Naive thymus-derived CD4-positive, alpha-beta T cell (primary cell): ENCODE data around the gene FBXO22. TPM values are rescaled to one million over a fixed set of nuclear protein-coding genes. Genes with fewer than 3 reads are reported as not detected.
A peak's percentile ranks its signal among the peaks of the same experiment; 100 is the strongest.

ENCODE experiments used
- ATAC-seq: fragments of 150-1000 bp; cut with Tn5 transposase; 2 replicates; pipeline ENCODE4 v1.10.0; 2021; ENCODE audit warnings: mild to moderate bottlenecking, moderate library complexity
- CTCF ChIA-PET: fragments of 350-600 bp; sonication (Branson Sonifier 250); formaldehyde crosslinking; loops from one replicate; lab custom pipeline; 2021; ENCODE audit warnings: antibody characterized with exemption; lab: Charles Lee
- POLR2A ChIA-PET: fragments of 350-600 bp; sonication (Branson Sonifier 250); formaldehyde crosslinking; loops from one replicate; lab custom pipeline; 2021; ENCODE audit warnings: antibody characterized with exemption, inconsistent platforms; lab: Charles Lee
- DNase-seq, 9 donors: peaks; one replicate each; pipeline versions ENCODE4 v3.0.0 to v3.0.0-alpha.2; 2020 to 2022; ENCODE audit warnings: mixed read lengths in 1 of 9
- H3K27ac ChIP-seq: one replicate; pipeline ENCODE4 v1.7.0; 2013; ENCODE audit warnings: mild to moderate bottlenecking, low read depth, low read length, moderate library complexity
- H3K27me3 ChIP-seq, 2 donors: one replicate each; pipeline ENCODE4 v1.7.0; 2013; ENCODE audit warnings: low read length in 2 of 2, mild to moderate bottlenecking in 2 of 2, moderate library complexity in 2 of 2; ENCODE audit not compliant: control insufficient read depth in 2 of 2, insufficient read depth in 2 of 2
- H3K36me3 ChIP-seq, 3 experiments: 1 replicate in 2 of 3; 2 replicates in 1 of 3; pipeline ENCODE4 v1.7.0; 2013; ENCODE audit warnings: low read length in 3 of 3, mild to moderate bottlenecking in 3 of 3, moderate library complexity in 1 of 3; ENCODE audit not compliant: insufficient read depth in 3 of 3, control insufficient read depth in 2 of 3
- H3K4me1 ChIP-seq, 2 donors: one replicate each; pipeline ENCODE4 v1.7.0; 2013; ENCODE audit warnings: low read length in 2 of 2, mild to moderate bottlenecking in 2 of 2, moderate library complexity in 1 of 2; ENCODE audit not compliant: control insufficient read depth in 2 of 2, insufficient read depth in 2 of 2
- H3K4me3 ChIP-seq: 2 replicates; pipeline ENCODE4 v1.7.0; 2013; ENCODE audit warnings: mild to moderate bottlenecking, low read length
- H3K9me3 ChIP-seq, 3 experiments: 1 replicate in 2 of 3; 2 replicates in 1 of 3; pipeline ENCODE4 v1.7.0; 2013; ENCODE audit warnings: low read length in 3 of 3; ENCODE audit not compliant: control insufficient read depth in 2 of 3
- H3K27ac Mint-ChIP-seq, 9 donors: one replicate each; pipeline ENCODE4 v1.8.0; 2020 to 2022; ENCODE audit warnings: mixed read lengths in 9 of 9, mild to moderate bottlenecking in 8 of 9, moderate library complexity in 5 of 9, inconsistent platforms in 2 of 9
- H3K27me3 Mint-ChIP-seq, 5 donors: one replicate each; pipeline ENCODE4 v1.8.0; 2021 to 2022; ENCODE audit warnings: mixed read lengths in 5 of 5, mild to moderate bottlenecking in 1 of 5
- H3K36me3 Mint-ChIP-seq, 5 donors: one replicate each; pipeline ENCODE4 v1.8.0; 2020 to 2022; ENCODE audit warnings: mixed read lengths in 5 of 5, mild to moderate bottlenecking in 3 of 5, inconsistent platforms in 1 of 5
- H3K4me1 Mint-ChIP-seq, 7 donors: one replicate each; pipeline ENCODE4 v1.8.0; 2020 to 2022; ENCODE audit warnings: mixed read lengths in 7 of 7, mild to moderate bottlenecking in 3 of 7, inconsistent platforms in 1 of 7
- H3K4me3 Mint-ChIP-seq, 10 donors: one replicate each; pipeline ENCODE4 v1.8.0; 2020 to 2022; ENCODE audit warnings: mild to moderate bottlenecking in 10 of 10, mixed read lengths in 10 of 10, moderate library complexity in 6 of 10, inconsistent platforms in 2 of 10
- H3K9me3 Mint-ChIP-seq, 11 donors: one replicate each; pipeline ENCODE4 v1.8.0; 2020 to 2022; ENCODE audit warnings: mixed read lengths in 11 of 11, mild to moderate bottlenecking in 4 of 11, inconsistent platforms in 1 of 11, moderate library complexity in 1 of 11
- intact Hi-C, 2 donors: fragments of 100-400 bp; cut with micrococcal nuclease; formaldehyde crosslinking; loops; one replicate each; pipeline ENCODE4 v1.15.1; 2023
- polyA plus RNA-seq, 2 donors: library from polyadenylated mRNA; unstranded; fragments of 300-500 nt; fragmentation: Illumina TruSeq; gene quantifications; one replicate each; pipeline ENCODE4 v1.2.3, GENCODE V29; 2021
- total RNA-seq, 6 experiments: library from RNA in 5 of 6; stranded (reverse) in 5 of 6; gene quantifications; 1 replicate in 5 of 6; 2 replicates in 1 of 6; pipeline ENCODE4 v1.2.3 and lab custom pipeline; 2021 to 2026

Gene FBXO22
- total and polyA plus RNA-seq, 7 experiments from 2014 or later: 9.7 to 34.5 (median 15.3) TPM

DNA sequence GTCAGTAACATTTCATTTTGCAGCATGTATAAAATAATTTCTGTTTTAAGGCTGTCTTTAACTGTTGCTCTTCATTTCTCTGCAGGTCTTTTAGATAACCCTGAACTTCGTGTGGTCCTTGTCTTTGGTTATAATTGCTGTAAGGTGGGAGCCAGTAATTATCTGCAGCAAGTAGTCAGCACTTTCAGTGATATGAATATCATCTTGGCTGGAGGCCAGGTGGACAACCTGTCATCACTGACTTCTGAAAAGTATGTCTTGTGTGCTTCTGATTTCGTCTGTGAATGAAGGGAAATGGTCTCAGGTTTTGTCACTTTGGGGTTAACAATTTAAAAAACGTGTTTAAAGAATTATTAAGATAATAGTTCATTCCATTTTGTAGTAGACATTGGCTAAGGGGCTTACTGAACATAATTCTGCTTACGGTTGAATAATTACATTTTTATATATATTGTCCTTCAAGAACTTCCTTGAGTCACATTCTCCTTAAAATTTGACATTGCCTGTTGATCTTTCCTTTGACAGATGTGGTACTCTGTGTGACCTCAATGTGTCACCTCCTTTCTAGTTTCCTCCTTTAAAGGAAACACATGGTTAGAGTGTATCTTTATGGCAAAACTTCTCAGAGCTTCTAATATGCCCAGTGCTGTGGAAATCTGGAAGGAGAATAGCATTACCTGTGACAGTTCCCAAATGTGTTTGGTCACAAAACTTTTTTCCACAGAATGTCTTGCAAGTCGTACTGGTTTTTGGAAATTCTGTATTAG lies 26.3 kb downstream of the FBXO22 start:
- no peaks in the 10 kb centered on the region for H3K27me3 ChIP-seq
- Mint-ChIP-seq H3K27ac (peak overlapping the region in 1 of 9 donors; percentile 34), H3K36me3 (peaks cover 16 to 61% (median 48%) of the 10 kb centered on the region in 5 donors), H3K9me3 (no peaks in the 10 kb centered on the region), H3K4me1 (peaks cover 12 to 36% (median 31%) of the 10 kb centered on the region in 7 donors), H3K27me3 (no peaks in the 10 kb centered on the region), H3K4me3 (no peak overlapping the region)
- H3K4me3 ChIP-seq: no peak overlapping the region
- H3K36me3 ChIP-seq: peaks cover 0 to 55% (median 0%) of the 10 kb centered on the region in 3 experiments
- H3K27ac ChIP-seq: no peak overlapping the region
- no peaks in the 10 kb centered on the region for H3K9me3 ChIP-seq
- no peak for DNase-seq
- H3K4me1 ChIP-seq: peaks cover 0 to 3% of the 10 kb centered on the region in 2 donors
- ChIA-PET CTCF (no interaction called here), POLR2A (no interaction called here)
- intact Hi-C loops: loop anchor here in 1 of 2 donors (10.0 kb wide), 1 partner anchor 195 kb away; no protein-coding TSS in a partner anchor
- no peak for ATAC-seq

DNA sequence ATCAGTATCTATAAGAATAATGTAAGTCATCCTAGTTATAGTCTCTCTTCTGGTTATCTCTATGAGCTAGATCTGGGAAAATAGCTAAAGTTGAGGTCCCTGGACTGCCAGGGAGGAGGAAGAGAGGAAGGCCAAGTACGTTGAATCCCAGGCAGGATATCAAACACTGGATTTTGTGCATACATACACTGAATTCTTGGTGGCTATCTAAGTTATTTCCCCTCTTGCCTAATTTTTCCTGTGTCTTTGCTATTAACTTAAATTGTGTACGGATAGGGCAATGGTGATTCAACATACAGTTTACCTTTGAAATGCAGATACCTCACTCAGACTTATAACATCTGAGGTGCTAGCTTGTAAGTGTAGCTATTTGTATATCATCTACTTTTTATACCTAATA lies 27.2 kb downstream of the FBXO22 start:
- H3K27ac Mint-ChIP-seq: no peak overlapping the region

DNA sequence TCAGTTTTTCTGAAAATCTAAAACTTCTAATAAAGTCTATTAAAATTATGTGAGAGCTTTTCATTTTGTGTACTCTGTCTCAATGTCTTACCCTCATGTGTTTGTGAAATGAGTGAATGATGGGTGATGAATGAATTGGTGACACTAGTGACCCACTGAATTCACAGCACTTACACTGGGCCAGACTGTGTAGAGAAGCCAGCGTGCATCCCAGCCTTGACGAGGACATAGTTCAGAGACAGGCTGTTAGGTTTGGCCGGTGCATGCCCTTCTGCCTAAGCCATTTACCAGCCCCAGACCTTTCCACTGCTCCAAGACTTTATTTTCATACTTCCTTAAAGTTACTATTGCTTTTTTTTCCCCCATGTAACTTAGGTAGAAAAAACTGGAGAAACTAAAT lies 38.8 kb downstream of the FBXO22 start:
- no peak overlapping the region for H3K27ac Mint-ChIP-seq
- ChIA-PET CTCF (no interaction called here), POLR2A (interaction anchor here (0.9 kb wide), 1 partner anchor 11 kb away, joined by 3 read pairs; no protein-coding TSS in a partner anchor)
- DNase-seq (no peak), ATAC-seq (no peak)
- Histone ChIP-seq H3K27ac (no peak overlapping the region), H3K4me1 (no peaks in the 10 kb centered on the region), H3K4me3 (no peak overlapping the region), H3K27me3 (no peaks in the 10 kb centered on the region), H3K36me3 (no peaks in the 10 kb centered on the region), H3K9me3 (no peaks in the 10 kb centered on the region)
- peaks cover 0 to 25% (median 13%) of the 10 kb centered on the region in 5 donors for H3K36me3 Mint-ChIP-seq
- H3K4me3 Mint-ChIP-seq: no peak overlapping the region
- intact Hi-C loops: no loop called here
- no peaks in the 10 kb centered on the region for H3K4me1 Mint-ChIP-seq
- peaks cover 11 to 18% (median 11%) of the 10 kb centered on the region in 5 donors for H3K27me3 Mint-ChIP-seq
- H3K9me3 Mint-ChIP-seq: peaks cover 0 to 37% (median 17%) of the 10 kb centered on the region in 11 donors

More for the DNA sequence above, 27.2 kb downstream of the FBXO22 start:
- peaks cover 7 to 30% (median 25%) of the 10 kb centered on the region in 7 donors for H3K4me1 Mint-ChIP-seq
- Histone ChIP-seq H3K27me3 (no peaks in the 10 kb centered on the region), H3K4me3 (no peak overlapping the region), H3K36me3 (peaks cover 0 to 57% (median 0%) of the 10 kb centered on the region in 3 experiments), H3K4me1 (peaks cover 0 to 3% of the 10 kb centered on the region in 2 donors), H3K27ac (no peak overlapping the region), H3K9me3 (no peaks in the 10 kb centered on the region)
- no peak for ATAC-seq
- DNase-seq: no peak
- POLR2A ChIA-PET: no interaction called here
- CTCF ChIA-PET: no interaction called here
- H3K36me3 Mint-ChIP-seq: peaks cover 16 to 63% (median 51%) of the 10 kb centered on the region in 5 donors
- H3K9me3 Mint-ChIP-seq: no peaks in the 10 kb centered on the region
- no peak overlapping the region for H3K4me3 Mint-ChIP-seq
- no peaks in the 10 kb centered on the region for H3K27me3 Mint-ChIP-seq
- intact Hi-C loops: no loop called here

DNA sequence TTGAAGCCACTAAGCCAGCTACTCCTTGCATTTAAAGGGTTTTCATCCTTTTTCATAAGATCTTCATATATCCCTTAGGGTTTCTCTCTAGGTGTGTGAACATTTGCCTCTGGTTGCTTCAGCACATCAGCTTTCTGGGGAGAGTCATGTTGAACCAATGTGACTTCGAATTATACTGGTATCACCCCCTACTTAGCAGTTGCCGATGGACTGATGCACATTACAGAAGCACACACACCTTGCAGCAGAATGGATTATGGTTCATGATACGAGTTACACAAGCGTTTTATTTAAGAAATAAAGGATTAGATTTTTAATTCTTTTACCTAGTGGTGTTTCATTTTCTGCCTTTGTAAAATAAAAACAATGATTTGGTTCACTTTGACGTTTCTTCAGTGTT lies 39.6 kb downstream of the FBXO22 start:
- peaks cover 14 to 22% (median 18%) of the 10 kb centered on the region in 5 donors for H3K27me3 Mint-ChIP-seq
- H3K27ac Mint-ChIP-seq: no peak overlapping the region
- intact Hi-C loops: no loop called here

DNA sequence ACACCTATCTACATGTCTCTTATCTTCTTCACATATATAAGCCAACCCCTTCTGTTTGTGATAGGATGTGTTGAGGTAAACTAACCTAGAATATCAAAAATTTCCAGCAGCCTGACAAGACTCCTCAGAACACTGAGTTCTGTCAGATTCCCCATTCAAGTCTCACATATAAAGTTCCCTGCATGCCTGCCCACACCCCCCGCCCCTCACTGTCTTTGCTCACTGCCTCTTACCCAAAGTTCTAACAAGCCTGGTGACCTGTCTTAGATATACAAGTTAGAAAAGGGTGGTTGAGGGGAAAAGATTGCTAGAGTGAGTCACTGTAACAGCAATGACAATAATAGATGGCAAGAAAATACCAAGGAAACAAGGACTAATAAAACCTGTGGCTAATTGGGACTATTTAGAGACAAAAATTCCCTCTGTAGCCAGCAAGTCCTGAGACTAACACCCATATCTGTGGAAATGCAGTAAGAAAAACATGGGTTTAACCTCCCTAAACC lies 40.1 kb downstream of the FBXO22 start:
- H3K4me3 ChIP-seq: no peak overlapping the region

More for the DNA sequence above, 39.6 kb downstream of the FBXO22 start:
- no peak overlapping the region for H3K4me3 ChIP-seq
- no peaks in the 10 kb centered on the region for H3K9me3 ChIP-seq
- ChIA-PET POLR2A (interaction anchor here (0.9 kb wide), 1 partner anchor 10 kb away, joined by 3 read pairs; no protein-coding TSS in a partner anchor), CTCF (no interaction called here)
- no peaks in the 10 kb centered on the region for H3K27me3 ChIP-seq
- H3K4me3 Mint-ChIP-seq: no peak overlapping the region
- H3K36me3 ChIP-seq: no peaks in the 10 kb centered on the region
- peaks cover 0 to 30% (median 13%) of the 10 kb centered on the region in 11 donors for H3K9me3 Mint-ChIP-seq
- no peaks in the 10 kb centered on the region for H3K4me1 Mint-ChIP-seq
- no peak overlapping the region for H3K27ac ChIP-seq
- DNase-seq (no peak), ATAC-seq (no peak)
- H3K36me3 Mint-ChIP-seq: peaks cover 0 to 18% (median 5%) of the 10 kb centered on the region in 5 donors
- no peaks in the 10 kb centered on the region for H3K4me1 ChIP-seq

DNA sequence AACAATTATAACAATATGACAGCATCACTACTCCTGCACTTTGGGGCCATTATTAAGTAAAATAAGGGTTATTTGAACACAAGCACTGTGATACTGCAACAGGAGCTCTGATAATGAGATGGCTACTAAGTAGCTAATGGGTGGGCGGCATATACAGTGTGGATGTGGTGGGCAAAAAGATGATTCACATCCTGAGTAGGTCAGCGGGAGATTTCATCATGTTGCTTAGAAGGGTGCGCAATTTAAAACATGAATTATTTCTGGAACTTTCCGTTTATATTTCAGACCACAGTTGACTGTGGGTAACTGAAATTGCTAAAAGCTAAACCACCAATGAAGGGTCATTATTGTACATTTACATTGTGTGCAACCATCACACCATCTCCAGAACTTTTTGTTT lies 42.3 kb downstream of the FBXO22 start:
- Mint-ChIP-seq H3K4me3 (no peak overlapping the region), H3K27me3 (peaks cover 33 to 43% (median 38%) of the 10 kb centered on the region in 5 donors), H3K36me3 (peaks cover 0 to 1% (median 0%) of the 10 kb centered on the region in 5 donors), H3K27ac (no peak overlapping the region), H3K9me3 (peaks cover 0 to 3% (median 0%) of the 10 kb centered on the region in 11 donors), H3K4me1 (no peaks in the 10 kb centered on the region)
- H3K9me3 ChIP-seq: no peaks in the 10 kb centered on the region
- ChIA-PET POLR2A (no interaction called here), CTCF (no interaction called here)
- H3K27me3 ChIP-seq: no peaks in the 10 kb centered on the region
- DNase-seq (no peak), ATAC-seq (no peak)
- no peaks in the 10 kb centered on the region for H3K36me3 ChIP-seq
- intact Hi-C loops: no loop called here
- no peak overlapping the region for H3K4me3 ChIP-seq
- no peak overlapping the region for H3K27ac ChIP-seq
- H3K4me1 ChIP-seq: no peaks in the 10 kb centered on the region

More for the DNA sequence above, 40.1 kb downstream of the FBXO22 start:
- Mint-ChIP-seq H3K27me3 (peaks cover 14 to 23% (median 21%) of the 10 kb centered on the region in 5 donors), H3K36me3 (peaks cover 0 to 14% (median 0%) of the 10 kb centered on the region in 5 donors), H3K27ac (no peak overlapping the region), H3K4me1 (no peaks in the 10 kb centered on the region), H3K9me3 (peaks cover 0 to 25% (median 8%) of the 10 kb centered on the region in 11 donors), H3K4me3 (no peak overlapping the region)
- Histone ChIP-seq H3K9me3 (no peaks in the 10 kb centered on the region), H3K4me1 (no peaks in the 10 kb centered on the region), H3K36me3 (no peaks in the 10 kb centered on the region), H3K27me3 (no peaks in the 10 kb centered on the region), H3K27ac (no peak overlapping the region)
- ChIA-PET POLR2A (no interaction called here), CTCF (no interaction called here)
- no peak for DNase-seq
- no peak for ATAC-seq
- intact Hi-C loops: no loop called here
